SK-N-SH (cell line): ENCODE results near the gene MCAM. TPM values are rescaled to one million over a fixed set of nuclear protein-coding genes. Genes with fewer than 3 reads are reported as not detected.

Experiments
- CTCF ChIA-PET: fragments of 300-600, 350-600 bp; formaldehyde crosslinking; extraction: SDS; loops from one replicate; lab custom pipeline; 2021; lab: Yijun Ruan, JAX
- POLR2A ChIA-PET: fragments of 350-600 bp; sonication (Branson Sonifier 250); formaldehyde crosslinking; extraction: SDS; loops from one replicate; lab custom pipeline; 2020; ENCODE audit warnings: antibody characterized with exemption, inconsistent platforms; lab: Yijun Ruan, JAX
- DNase-seq: peaks from one replicate; pipeline ENCODE4 v3.0.0; 2012
- H2AFZ ChIP-seq: fragments of 200-600 bp; sonication (generic); 2 replicates; pipeline ENCODE4 v1.8.1; 2016; ENCODE audit warnings: antibody characterized with exemption, mild to moderate bottlenecking, low read depth
- H3F3A ChIP-seq: fragments of 200-600 bp; sonication (generic); replicated peaks from 2 replicates; pipeline ENCODE3; 2016; ENCODE audit warnings: antibody characterized with exemption, mild to moderate bottlenecking; ENCODE audit not compliant: insufficient read depth
- H3K27ac ChIP-seq, 2 experiments: fragments of 200-500 bp in 1 of 2; fragments of 200-600 bp in 1 of 2; sonication (Bioruptor generic) in 1 of 2; sonication (generic), shearing (Covaris generic) in 1 of 2; 2 replicates each; pipeline versions ENCODE4 v1.5.1 to v1.6.1; 2014 to 2016; ENCODE audit warnings: low read depth in 2 of 2, inconsistent platforms in 1 of 2, low read length in 1 of 2, mild to moderate bottlenecking in 1 of 2, mixed read lengths in 1 of 2
- H3K27me3 ChIP-seq: fragments of 200-600 bp; sonication (generic), shearing (Covaris generic); 2 replicates; pipeline ENCODE4 v1.6.1; 2016; ENCODE audit warnings: mixed run types; ENCODE audit not compliant: insufficient read depth
- H3K36me3 ChIP-seq, 2 experiments: fragments of 200-500 bp in 1 of 2; fragments of 200-600 bp in 1 of 2; sonication (Bioruptor generic) in 1 of 2; sonication (generic) in 1 of 2; replicated peaks in 1 of 2; 2 replicates each; pipeline versions ENCODE3 to v1.5.1; 2014 to 2016; ENCODE audit warnings: low read length in 1 of 2, mild to moderate bottlenecking in 1 of 2; ENCODE audit not compliant: insufficient read depth in 2 of 2, control insufficient read depth in 1 of 2
- H3K4me1 ChIP-seq, 2 experiments: fragments of 200-500 bp in 1 of 2; fragments of 200-600 bp in 1 of 2; sonication (Bioruptor generic) in 1 of 2; sonication (generic), shearing (Covaris generic) in 1 of 2; 2 replicates each; pipeline versions ENCODE4 v1.5.1 to v1.6.1; 2014 to 2016; ENCODE audit warnings: low read depth in 1 of 2, low read length in 1 of 2, mixed run types in 1 of 2; ENCODE audit not compliant: insufficient read depth in 2 of 2, control insufficient read depth in 1 of 2
- H3K4me2 ChIP-seq: fragments of 200-600 bp; sonication (generic), shearing (Covaris generic); 2 replicates; pipeline ENCODE4 v1.6.1; 2017; ENCODE audit warnings: mixed run types
- H3K4me3 ChIP-seq, 2 experiments: fragments of 200-500 bp in 1 of 2; fragments of 200-600 bp in 1 of 2; sonication (Bioruptor generic) in 1 of 2; sonication (generic), shearing (Covaris generic) in 1 of 2; 2 replicates each; pipeline versions ENCODE4 v1.5.1 to v1.8.1; 2014 to 2016; ENCODE audit warnings: low read depth in 2 of 2, inconsistent platforms in 1 of 2, low read length in 1 of 2, mild to moderate bottlenecking in 1 of 2, mixed read lengths in 1 of 2, moderate library complexity in 1 of 2
- H3K79me2 ChIP-seq: fragments of 200-600 bp; sonication (generic); 2 replicates; pipeline ENCODE4 v1.8.1; 2017; ENCODE audit warnings: mild to moderate bottlenecking; ENCODE audit not compliant: insufficient read depth
- H3K9ac ChIP-seq: fragments of 200-600 bp; sonication (generic); 2 replicates; pipeline ENCODE4 v1.6.1; 2017; ENCODE audit warnings: mixed run types
- H3K9me2 ChIP-seq: fragments of 200-600 bp; sonication (generic); 2 replicates; pipeline ENCODE4 v1.6.1; 2017; ENCODE audit warnings: mixed run types
- H3K9me3 ChIP-seq: fragments of 200-600 bp; sonication (generic); 2 replicates; pipeline ENCODE4 v1.6.1; 2017; ENCODE audit warnings: mixed run types, mild to moderate bottlenecking, moderate library complexity
- H4K20me1 ChIP-seq: fragments of 200-600 bp; sonication (generic); 2 replicates; pipeline ENCODE4 v1.6.1; 2017; ENCODE audit warnings: mild to moderate bottlenecking, mixed run types; ENCODE audit not compliant: insufficient read depth
- CHD2 ChIP-seq: fragments of 150-350 bp; IDR thresholded peaks from 2 replicates; pipeline ENCODE4 v1.6.1; 2018; ENCODE audit warnings: low read length; ENCODE audit not compliant: partially characterized antibody
- ELF1 ChIP-seq: IDR thresholded peaks from 2 replicates; pipeline ENCODE4 v1.4.0; 2012
- FOSL2 ChIP-seq: IDR thresholded peaks from 2 replicates; pipeline ENCODE4 v1.4.0; 2012; ENCODE audit warnings: low read depth, mild to moderate bottlenecking, moderate library complexity, borderline replicate concordance
- GABPA ChIP-seq: IDR thresholded peaks from 2 replicates; pipeline ENCODE4 v1.4.0; 2012; ENCODE audit warnings: low read depth, mild to moderate bottlenecking
- GATA2 ChIP-seq: sonication (generic); formaldehyde crosslinking; IDR thresholded peaks from 2 replicates; pipeline ENCODE4 v1.5.0; 2020; ENCODE audit warnings: mild to moderate bottlenecking, missing genetic modification reagents
- RFX5 ChIP-seq: IDR thresholded peaks from 2 replicates; pipeline ENCODE4 v1.6.1; 2012; ENCODE audit warnings: mild to moderate bottlenecking, improper control_type of control experiment, low read length
- TAF1 ChIP-seq: IDR thresholded peaks from 2 replicates; pipeline ENCODE4 v1.6.1; 2012; ENCODE audit warnings: low read depth, mild to moderate bottlenecking, low read length, moderate library complexity, borderline replicate concordance
- TCF12 ChIP-seq: IDR thresholded peaks from 2 replicates; pipeline ENCODE4 v1.4.0; 2012
- WGBS: methylation state at CpG from one replicate; pipeline ENCODE4 v1.1.6; 2017; ENCODE audit warnings: low lambda C conversion rate; 5-methylcytosine and 5-hydroxymethylcytosine counted together
- polyA plus RNA-seq, 3 experiments: library from polyadenylated mRNA; depleted of rRNA; stranded (reverse); fragments of >200 nt; gene quantifications; 2 replicates each; pipeline ENCODE4 v1.2.3, GENCODE V29; 2012
- TF ChIP-seq, protein P1 (sequence below): IDR thresholded peaks from 2 replicates; pipeline ENCODE4 v1.4.0; 2012; ENCODE audit warnings: low read depth, borderline replicate concordance
- TF ChIP-seq, protein P2 (sequence below): IDR thresholded peaks from 2 replicates; pipeline ENCODE4; 2012
- TF ChIP-seq, protein P3 (sequence below): fragments of 150-350 bp; IDR thresholded peaks from 2 replicates; pipeline ENCODE4 v1.6.1; 2017; ENCODE audit warnings: antibody characterized with exemption, low read length, low read depth, borderline replicate concordance

The MCAM gene
- polyA plus RNA-seq, 1 of the 3 experiments (the other 2 are of a cell fraction): 22.8 TPM

DNA sequence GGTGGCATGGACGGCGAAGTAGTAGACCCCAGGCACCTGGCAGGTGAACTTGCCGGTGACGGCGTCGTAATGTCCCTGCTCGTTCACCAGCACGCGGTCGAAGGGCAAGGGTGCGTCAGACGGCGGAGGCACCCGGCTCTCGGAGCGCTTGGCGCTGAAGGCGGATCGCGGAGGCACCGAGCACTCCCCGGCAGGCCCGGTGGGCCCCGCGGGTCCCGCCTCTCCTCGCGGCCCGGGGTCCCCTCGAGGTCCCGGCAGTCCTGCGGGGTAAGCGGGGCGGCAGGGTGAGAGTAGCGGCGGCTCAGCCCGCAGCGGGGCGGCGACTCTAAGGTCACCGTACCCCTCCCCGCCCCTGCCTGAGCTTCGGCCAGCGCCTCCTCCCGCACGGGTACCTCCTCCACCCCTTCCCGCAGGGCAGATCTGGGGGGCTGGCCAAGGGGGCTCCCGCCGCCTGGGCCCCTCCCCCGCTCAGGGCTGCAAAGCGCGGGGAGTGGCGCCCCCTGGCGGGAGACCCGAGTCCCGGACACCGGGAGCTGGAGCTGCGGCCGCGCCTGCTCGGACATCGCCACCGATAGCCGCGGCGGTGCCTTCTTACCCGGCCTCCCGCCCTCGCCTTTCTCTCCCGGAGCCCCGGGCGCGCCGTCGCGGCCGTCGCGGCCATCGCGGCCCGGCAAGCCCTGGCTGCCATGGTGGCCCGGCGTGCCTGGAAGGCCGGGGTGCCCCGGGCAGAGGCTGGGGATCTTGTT is 22.8 kb upstream of the MCAM start (continued):
- no peak for TF ChIP-seq GABPA
- TF ChIP-seq, protein P1, sequence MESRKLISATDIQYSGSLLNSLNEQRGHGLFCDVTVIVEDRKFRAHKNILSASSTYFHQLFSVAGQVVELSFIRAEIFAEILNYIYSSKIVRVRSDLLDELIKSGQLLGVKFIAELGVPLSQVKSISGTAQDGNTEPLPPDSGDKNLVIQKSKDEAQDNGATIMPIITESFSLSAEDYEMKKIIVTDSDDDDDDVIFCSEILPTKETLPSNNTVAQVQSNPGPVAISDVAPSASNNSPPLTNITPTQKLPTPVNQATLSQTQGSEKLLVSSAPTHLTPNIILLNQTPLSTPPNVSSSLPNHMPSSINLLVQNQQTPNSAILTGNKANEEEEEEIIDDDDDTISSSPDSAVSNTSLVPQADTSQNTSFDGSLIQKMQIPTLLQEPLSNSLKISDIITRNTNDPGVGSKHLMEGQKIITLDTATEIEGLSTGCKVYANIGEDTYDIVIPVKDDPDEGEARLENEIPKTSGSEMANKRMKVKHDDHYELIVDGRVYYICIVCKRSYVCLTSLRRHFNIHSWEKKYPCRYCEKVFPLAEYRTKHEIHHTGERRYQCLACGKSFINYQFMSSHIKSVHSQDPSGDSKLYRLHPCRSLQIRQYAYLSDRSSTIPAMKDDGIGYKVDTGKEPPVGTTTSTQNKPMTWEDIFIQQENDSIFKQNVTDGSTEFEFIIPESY: no peak
- TF ChIP-seq, all 33 proteins: peak for 3

DNA sequence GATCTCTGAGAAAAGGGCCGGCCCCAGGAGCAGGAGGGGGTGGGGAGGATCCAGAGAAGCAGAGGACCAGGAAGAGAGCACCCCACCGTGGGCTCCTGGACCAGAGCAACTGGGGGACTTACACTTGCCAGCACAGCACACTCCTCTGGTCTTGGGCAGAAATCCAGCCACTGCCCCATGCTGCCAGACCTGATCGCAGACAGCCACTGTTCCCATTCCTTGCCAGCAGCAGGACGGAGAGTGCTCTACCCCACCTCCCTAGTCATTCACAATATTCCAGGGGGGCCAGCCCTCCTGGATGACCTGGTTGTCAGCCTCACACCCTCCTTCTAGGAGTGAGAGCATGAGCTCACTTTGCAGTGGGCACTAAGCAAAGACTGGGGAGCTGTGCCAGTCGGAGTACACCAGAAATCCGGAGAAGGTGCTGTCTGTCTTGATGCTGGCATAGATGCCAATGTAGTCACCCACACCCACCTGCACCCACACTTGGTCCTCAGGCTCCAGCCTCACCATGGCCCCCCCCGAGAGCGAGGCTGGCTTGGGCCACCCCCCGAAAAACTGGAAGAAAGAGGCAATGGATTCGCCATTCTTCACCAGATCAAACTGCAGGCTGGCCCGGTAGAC is 22.1 kb upstream of the MCAM start:
- no peaks in the 10 kb centered on the region for H3K27me3 ChIP-seq
- H3K79me2 ChIP-seq: peaks cover 31% of the 10 kb centered on the region
- peaks cover 0 to 12% of the 10 kb centered on the region in 2 experiments for H3K36me3 ChIP-seq
- H3K9ac ChIP-seq: no peak overlapping the region
- H4K20me1 ChIP-seq: no peaks in the 10 kb centered on the region
- no peak overlapping the region for H3K27ac ChIP-seq
- 91% methylated on average over 10 of the region's 11 CpGs for WGBS
- no peak for DNase-seq
- H2AFZ ChIP-seq: no peak overlapping the region
- no peak for TF ChIP-seq FOSL2
- TF ChIP-seq RFX5: no peak
- no peak for TF ChIP-seq CHD2
- TF ChIP-seq, protein P2, sequence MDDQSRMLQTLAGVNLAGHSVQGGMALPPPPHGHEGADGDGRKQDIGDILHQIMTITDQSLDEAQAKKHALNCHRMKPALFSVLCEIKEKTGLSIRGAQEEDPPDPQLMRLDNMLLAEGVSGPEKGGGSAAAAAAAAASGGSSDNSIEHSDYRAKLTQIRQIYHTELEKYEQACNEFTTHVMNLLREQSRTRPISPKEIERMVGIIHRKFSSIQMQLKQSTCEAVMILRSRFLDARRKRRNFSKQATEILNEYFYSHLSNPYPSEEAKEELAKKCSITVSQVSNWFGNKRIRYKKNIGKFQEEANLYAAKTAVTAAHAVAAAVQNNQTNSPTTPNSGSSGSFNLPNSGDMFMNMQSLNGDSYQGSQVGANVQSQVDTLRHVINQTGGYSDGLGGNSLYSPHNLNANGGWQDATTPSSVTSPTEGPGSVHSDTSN: no peak
- TF ChIP-seq TAF1: no peak
- no peak for TF ChIP-seq GATA2 (CRISPR knock-in tag)
- TF ChIP-seq TCF12: no peak
- no peak for TF ChIP-seq ELF1
- TF ChIP-seq, protein P3, sequence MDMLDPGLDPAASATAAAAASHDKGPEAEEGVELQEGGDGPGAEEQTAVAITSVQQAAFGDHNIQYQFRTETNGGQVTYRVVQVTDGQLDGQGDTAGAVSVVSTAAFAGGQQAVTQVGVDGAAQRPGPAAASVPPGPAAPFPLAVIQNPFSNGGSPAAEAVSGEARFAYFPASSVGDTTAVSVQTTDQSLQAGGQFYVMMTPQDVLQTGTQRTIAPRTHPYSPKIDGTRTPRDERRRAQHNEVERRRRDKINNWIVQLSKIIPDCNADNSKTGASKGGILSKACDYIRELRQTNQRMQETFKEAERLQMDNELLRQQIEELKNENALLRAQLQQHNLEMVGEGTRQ: no peak
- no peaks in the 10 kb centered on the region for H3K9me2 ChIP-seq
- CTCF ChIA-PET: interaction anchor here (0.5 to 8.6 kb wide), 68 partner anchors 8 to 512 kb away, joined by 3 to 191 read pairs (median 5); partner anchors contain the start of genes C2CD2L, CBL, HMBS and HYOU1
- POLR2A ChIA-PET: interaction anchor here (0.6 to 2.5 kb wide), 5 partner anchors 35 to 237 kb away, joined by 3 to 7 read pairs (median 5); partner anchors contain the start of genes CBL and DPAGT1
- peaks cover 16 to 41% of the 10 kb centered on the region in 2 experiments; a peak in 3 of 4 replicates for H3K4me1 ChIP-seq
- H3K4me2 ChIP-seq: no peak overlapping the region
- H3K4me3 ChIP-seq: no peak overlapping the region
- H3K9me3 ChIP-seq: no peaks in the 10 kb centered on the region
- peaks cover 6% of the 10 kb centered on the region for H3F3A ChIP-seq
